Naive thymus-derived CD4-positive, alpha-beta T cell (primary cell): Measurements from ENCODE around the gene PSMB7. TPM values are rescaled to one million over a fixed set of nuclear protein-coding genes. Genes with fewer than 3 reads are reported as not detected.

Experiments used
- ATAC-seq: fragments of 150-1000 bp; cut with Tn5 transposase; 2 replicates; pipeline ENCODE4 v1.10.0; 2021; ENCODE audit warnings: mild to moderate bottlenecking, moderate library complexity
- CTCF ChIA-PET: fragments of 350-600 bp; sonication (Branson Sonifier 250); formaldehyde crosslinking; loops from one replicate; lab custom pipeline; 2021; ENCODE audit warnings: antibody characterized with exemption; lab: Charles Lee
- POLR2A ChIA-PET: fragments of 350-600 bp; sonication (Branson Sonifier 250); formaldehyde crosslinking; loops from one replicate; lab custom pipeline; 2021; ENCODE audit warnings: antibody characterized with exemption, inconsistent platforms; lab: Charles Lee
- DNase-seq, 9 donors: peaks; one replicate each; pipeline versions ENCODE4 v3.0.0 to v3.0.0-alpha.2; 2020 to 2022; ENCODE audit warnings: mixed read lengths in 1 of 9
- H3K27ac ChIP-seq: one replicate; pipeline ENCODE4 v1.7.0; 2013; ENCODE audit warnings: mild to moderate bottlenecking, low read depth, low read length, moderate library complexity
- H3K27me3 ChIP-seq, 2 donors: one replicate each; pipeline ENCODE4 v1.7.0; 2013; ENCODE audit warnings: low read length in 2 of 2, mild to moderate bottlenecking in 2 of 2, moderate library complexity in 2 of 2; ENCODE audit not compliant: control insufficient read depth in 2 of 2, insufficient read depth in 2 of 2
- H3K36me3 ChIP-seq, 3 experiments: 1 replicate in 2 of 3; 2 replicates in 1 of 3; pipeline ENCODE4 v1.7.0; 2013; ENCODE audit warnings: low read length in 3 of 3, mild to moderate bottlenecking in 3 of 3, moderate library complexity in 1 of 3; ENCODE audit not compliant: insufficient read depth in 3 of 3, control insufficient read depth in 2 of 3
- H3K4me1 ChIP-seq, 2 donors: one replicate each; pipeline ENCODE4 v1.7.0; 2013; ENCODE audit warnings: low read length in 2 of 2, mild to moderate bottlenecking in 2 of 2, moderate library complexity in 1 of 2; ENCODE audit not compliant: control insufficient read depth in 2 of 2, insufficient read depth in 2 of 2
- H3K4me3 ChIP-seq: 2 replicates; pipeline ENCODE4 v1.7.0; 2013; ENCODE audit warnings: mild to moderate bottlenecking, low read length
- H3K9me3 ChIP-seq, 3 experiments: 1 replicate in 2 of 3; 2 replicates in 1 of 3; pipeline ENCODE4 v1.7.0; 2013; ENCODE audit warnings: low read length in 3 of 3; ENCODE audit not compliant: control insufficient read depth in 2 of 3
- H3K27ac Mint-ChIP-seq, 9 donors: one replicate each; pipeline ENCODE4 v1.8.0; 2020 to 2022; ENCODE audit warnings: mixed read lengths in 9 of 9, mild to moderate bottlenecking in 8 of 9, moderate library complexity in 5 of 9, inconsistent platforms in 2 of 9
- H3K27me3 Mint-ChIP-seq, 5 donors: one replicate each; pipeline ENCODE4 v1.8.0; 2021 to 2022; ENCODE audit warnings: mixed read lengths in 5 of 5, mild to moderate bottlenecking in 1 of 5
- H3K36me3 Mint-ChIP-seq, 5 donors: one replicate each; pipeline ENCODE4 v1.8.0; 2020 to 2022; ENCODE audit warnings: mixed read lengths in 5 of 5, mild to moderate bottlenecking in 3 of 5, inconsistent platforms in 1 of 5
- H3K4me1 Mint-ChIP-seq, 7 donors: one replicate each; pipeline ENCODE4 v1.8.0; 2020 to 2022; ENCODE audit warnings: mixed read lengths in 7 of 7, mild to moderate bottlenecking in 3 of 7, inconsistent platforms in 1 of 7
- H3K4me3 Mint-ChIP-seq, 10 donors: one replicate each; pipeline ENCODE4 v1.8.0; 2020 to 2022; ENCODE audit warnings: mild to moderate bottlenecking in 10 of 10, mixed read lengths in 10 of 10, moderate library complexity in 6 of 10, inconsistent platforms in 2 of 10
- H3K9me3 Mint-ChIP-seq, 11 donors: one replicate each; pipeline ENCODE4 v1.8.0; 2020 to 2022; ENCODE audit warnings: mixed read lengths in 11 of 11, mild to moderate bottlenecking in 4 of 11, inconsistent platforms in 1 of 11, moderate library complexity in 1 of 11
- intact Hi-C, 2 donors: fragments of 100-400 bp; cut with micrococcal nuclease; formaldehyde crosslinking; loops; one replicate each; pipeline ENCODE4 v1.15.1; 2023
- polyA plus RNA-seq, 2 donors: library from polyadenylated mRNA; unstranded; fragments of 300-500 nt; fragmentation: Illumina TruSeq; gene quantifications; one replicate each; pipeline ENCODE4 v1.2.3, GENCODE V29; 2021
- total RNA-seq, 6 experiments: library from RNA in 5 of 6; stranded (reverse) in 5 of 6; gene quantifications; 1 replicate in 5 of 6; 2 replicates in 1 of 6; pipeline ENCODE4 v1.2.3 and lab custom pipeline; 2021 to 2026

PSMB7 gene
- total and polyA plus RNA-seq, 7 experiments from 2014 or later, result 59.4 to 203 (median 73.9) TPM

DNA sequence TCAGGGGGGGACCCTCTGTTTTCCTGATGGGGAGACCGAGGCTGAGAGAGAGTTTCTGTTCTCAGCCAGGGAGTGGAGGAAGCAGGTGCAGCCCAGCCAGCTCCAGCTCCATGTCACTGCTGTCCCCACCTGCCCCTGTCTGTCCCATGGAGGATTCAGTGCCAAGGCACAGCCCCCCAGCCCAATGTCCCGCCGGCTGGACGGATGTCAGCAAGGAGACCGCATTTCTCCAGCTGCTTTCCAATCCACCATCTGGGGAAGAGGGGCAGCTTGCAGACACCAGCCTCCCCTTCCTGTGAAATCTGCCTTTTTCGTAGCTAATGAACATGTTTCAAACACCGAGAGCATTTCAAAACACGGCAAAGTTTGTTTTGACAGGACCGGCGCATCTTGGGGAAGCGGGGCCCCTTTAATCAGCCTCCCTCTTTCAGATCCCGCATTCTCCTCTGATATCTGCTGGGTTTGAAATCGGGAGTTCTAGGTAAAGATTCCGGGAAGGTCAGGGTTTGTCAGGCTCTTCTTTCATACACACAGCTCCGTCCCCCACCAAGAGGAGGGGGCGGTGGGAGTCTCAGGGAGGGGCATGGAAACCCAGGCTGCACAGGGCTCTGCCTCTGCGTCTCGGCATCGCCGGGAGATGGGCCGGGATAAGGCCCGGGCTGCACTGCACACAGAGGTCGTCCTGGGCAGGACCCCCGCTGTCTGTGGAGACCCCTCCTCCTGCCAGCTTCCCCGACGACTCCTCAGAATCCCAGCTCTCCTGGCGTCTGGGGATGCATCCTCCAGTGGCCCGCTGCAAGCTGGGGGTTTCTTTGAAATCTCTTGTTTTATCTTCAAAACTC lies 82.7 kb downstream of the PSMB7 start:
- H3K27ac ChIP-seq, result no peak overlapping the region
- Mint-ChIP-seq H3K4me3 (no peak overlapping the region), H3K36me3 (no peaks in the 10 kb centered on the region), H3K4me1 (peaks cover 0 to 2% (median 0%) of the 10 kb centered on the region in 7 donors), H3K27me3 (no peaks in the 10 kb centered on the region), H3K9me3 (peaks cover 0 to 6% (median 0%) of the 10 kb centered on the region in 11 donors), H3K27ac (no peak overlapping the region)
- H3K4me1 ChIP-seq, result no peaks in the 10 kb centered on the region
- DNase-seq (no peak), ATAC-seq (no peak)
- ChIA-PET CTCF (no interaction called here), POLR2A (interaction anchor here (0.6 kb wide), 2 partner anchors 10 to 63 kb away, joined by 4 to 6 read pairs; no protein-coding TSS in a partner anchor)
- intact Hi-C loops, result no loop called here
- no peaks in the 10 kb centered on the region for H3K36me3 ChIP-seq
- H3K9me3 ChIP-seq, result peaks cover 0 to 2% (median 0%) of the 10 kb centered on the region in 3 experiments
- H3K4me3 ChIP-seq, result no peak overlapping the region
- H3K27me3 ChIP-seq, result no peaks in the 10 kb centered on the region

GRCh38 chr9:124331580-124331979 lies 83.7 kb downstream of the PSMB7 start:
- Mint-ChIP-seq H3K36me3 (no peaks in the 10 kb centered on the region), H3K4me3 (no peak overlapping the region), H3K4me1 (peaks cover 0 to 2% (median 0%) of the 10 kb centered on the region in 7 donors), H3K9me3 (no peaks in the 10 kb centered on the region), H3K27me3 (no peaks in the 10 kb centered on the region), H3K27ac (no peak overlapping the region)
- ChIA-PET POLR2A (no interaction called here), CTCF (no interaction called here)
- Histone ChIP-seq H3K27me3 (no peaks in the 10 kb centered on the region), H3K27ac (no peak overlapping the region), H3K36me3 (no peaks in the 10 kb centered on the region), H3K4me3 (no peak overlapping the region), H3K4me1 (no peaks in the 10 kb centered on the region), H3K9me3 (no peaks in the 10 kb centered on the region)
- no peak for ATAC-seq
- intact Hi-C loops, result no loop called here
- no peak for DNase-seq

GRCh38 chr9:124330011-124330697 lies 85.1 kb downstream of the PSMB7 start:
- ChIA-PET CTCF (no interaction called here), POLR2A (no interaction called here)
- Mint-ChIP-seq H3K27ac (no peak overlapping the region), H3K36me3 (no peaks in the 10 kb centered on the region), H3K4me1 (peaks cover 0 to 2% (median 0%) of the 10 kb centered on the region in 7 donors), H3K9me3 (no peaks in the 10 kb centered on the region), H3K27me3 (no peaks in the 10 kb centered on the region), H3K4me3 (no peak overlapping the region)
- intact Hi-C loops, result no loop called here
- no peaks in the 10 kb centered on the region for H3K36me3 ChIP-seq
- H3K4me3 ChIP-seq, result no peak overlapping the region
- no peaks in the 10 kb centered on the region for H3K4me1 ChIP-seq
- no peak for ATAC-seq
- H3K9me3 ChIP-seq, result no peaks in the 10 kb centered on the region
- H3K27me3 ChIP-seq, result no peaks in the 10 kb centered on the region
- no peak overlapping the region for H3K27ac ChIP-seq
- DNase-seq, result no peak

- POLR2A ChIA-PET, result no interaction called here
- H3K36me3 Mint-ChIP-seq, result no peaks in the 10 kb centered on the region
Measured at GRCh38 chr9:124329206-124329792, 85.9 kb downstream of the PSMB7 start.

GRCh38 chr9:124328285-124328684 lies 87.0 kb downstream of the PSMB7 start:
- H3K9me3 Mint-ChIP-seq, result no peaks in the 10 kb centered on the region
- no peaks in the 10 kb centered on the region for H3K9me3 ChIP-seq
- H3K36me3 Mint-ChIP-seq, result no peaks in the 10 kb centered on the region
- DNase-seq (no peak), ATAC-seq (no peak)
- CTCF ChIA-PET, result interaction anchor here (0.6 kb wide), 1 partner anchor 192 kb away, joined by 3 read pairs; no protein-coding TSS in a partner anchor
- H3K36me3 ChIP-seq, result no peaks in the 10 kb centered on the region
- no peak overlapping the region for H3K27ac Mint-ChIP-seq
- H3K4me3 ChIP-seq, result no peak overlapping the region
- no peaks in the 10 kb centered on the region for H3K27me3 ChIP-seq
- no peaks in the 10 kb centered on the region for H3K4me1 ChIP-seq
- no peak overlapping the region for H3K4me3 Mint-ChIP-seq
- POLR2A ChIA-PET, result no interaction called here
- H3K4me1 Mint-ChIP-seq, result no peaks in the 10 kb centered on the region
- no peak overlapping the region for H3K27ac ChIP-seq
- intact Hi-C loops, result no loop called here
- H3K27me3 Mint-ChIP-seq, result no peaks in the 10 kb centered on the region

More at GRCh38 chr9:124329206-124329792, 85.9 kb downstream of the PSMB7 start:
- no peak overlapping the region for H3K27ac Mint-ChIP-seq
- CTCF ChIA-PET, result no interaction called here
- no peak overlapping the region for H3K4me3 Mint-ChIP-seq
- peaks cover 0 to 2% (median 0%) of the 10 kb centered on the region in 7 donors for H3K4me1 Mint-ChIP-seq
- H3K4me1 ChIP-seq, result no peaks in the 10 kb centered on the region
- no peaks in the 10 kb centered on the region for H3K9me3 Mint-ChIP-seq
- DNase-seq (no peak), ATAC-seq (no peak)
- H3K27me3 ChIP-seq, result no peaks in the 10 kb centered on the region
- no peaks in the 10 kb centered on the region for H3K27me3 Mint-ChIP-seq
- no peak overlapping the region for H3K27ac ChIP-seq
- H3K4me3 ChIP-seq, result no peak overlapping the region
- intact Hi-C loops, result no loop called here
- H3K9me3 ChIP-seq, result no peaks in the 10 kb centered on the region
- H3K36me3 ChIP-seq, result no peaks in the 10 kb centered on the region

GRCh38 chr9:124327491-124327890 lies 87.8 kb downstream of the PSMB7 start:
- Histone ChIP-seq H3K9me3 (no peaks in the 10 kb centered on the region), H3K36me3 (no peaks in the 10 kb centered on the region), H3K27me3 (no peaks in the 10 kb centered on the region), H3K4me1 (no peaks in the 10 kb centered on the region), H3K27ac (no peak overlapping the region), H3K4me3 (no peak overlapping the region)
- ChIA-PET POLR2A (no interaction called here), CTCF (no interaction called here)
- H3K4me3 Mint-ChIP-seq, result no peak overlapping the region
- no peaks in the 10 kb centered on the region for H3K36me3 Mint-ChIP-seq
- ATAC-seq, result no peak
- no peaks in the 10 kb centered on the region for H3K9me3 Mint-ChIP-seq
- no peak overlapping the region for H3K27ac Mint-ChIP-seq
- intact Hi-C loops, result no loop called here
- DNase-seq, result no peak
- no peaks in the 10 kb centered on the region for H3K27me3 Mint-ChIP-seq
- no peaks in the 10 kb centered on the region for H3K4me1 Mint-ChIP-seq
